Fibroblast of pulmonary artery (primary cell): ENCODE results near the gene NUP188.

ENCODE experiments used
- DNase-seq: peaks from one replicate; pipeline ENCODE4 v3.0.0-alpha.2; 2010; ENCODE audit warnings: low read depth
- H3K4me3 ChIP-seq: replicated peaks from 2 replicates; pipeline ENCODE4 v1.5.1; 2011; ENCODE audit warnings: low read depth, mild to moderate bottlenecking, control low read depth, low read length, moderate library complexity
- CTCF ChIP-seq: IDR thresholded peaks from 2 replicates; pipeline ENCODE4 v1.5.1; 2011; ENCODE audit warnings: mild to moderate bottlenecking, control low read depth, low read length, inconsistent platforms; ENCODE audit errors: missing control alignments

NUP188 gene

GRCh38 chr9:129011761-129012181, 64.3 kb downstream of the NUP188 start:
- no peak for DNase-seq
- no peak overlapping the region for H3K4me3 ChIP-seq
- no peak for TF ChIP-seq CTCF

GRCh38 chr9:129012343-129012742, 64.8 kb downstream of the NUP188 start:
- no peak for DNase-seq
- TF ChIP-seq CTCF: no peak
- no peak overlapping the region for H3K4me3 ChIP-seq

GRCh38 chr9:129012893-129013448, 65.5 kb downstream of the NUP188 start:
- no peak for DNase-seq
- H3K4me3 ChIP-seq: no peak overlapping the region
- no peak for TF ChIP-seq CTCF

GRCh38 chr9:129013674-129014073, 66.2 kb downstream of the NUP188 start:
- no peak for TF ChIP-seq CTCF
- H3K4me3 ChIP-seq: no peak overlapping the region

GRCh38 chr9:129014124-129014523, 66.6 kb downstream of the NUP188 start:
- no peak for TF ChIP-seq CTCF
- no peak overlapping the region for H3K4me3 ChIP-seq
- DNase-seq: no peak

More at GRCh38 chr9:129013674-129014073, 66.2 kb downstream of the NUP188 start:
- no peak for DNase-seq

- no peak overlapping the region for H3K4me3 ChIP-seq
- no peak for DNase-seq
- no peak for TF ChIP-seq CTCF
These were observed 67.1 kb downstream of the NUP188 start for GRCh38 chr9:129014608-129015007.

GRCh38 chr9:129021091-129021490, 73.6 kb downstream of the NUP188 start:
- no peak overlapping the region for H3K4me3 ChIP-seq
- no peak for DNase-seq

More at GRCh38 chr9:129021091-129021490, 73.6 kb downstream of the NUP188 start:
- TF ChIP-seq CTCF: no peak
